GM23248 (cell line): ENCODE results near the gene DUXA.

Experiments used
- EZH2 ChIP-seq: fragments of 200-600 bp; sonication (generic); IDR thresholded peaks from 2 replicates; pipeline ENCODE4 v1.6.1; 2018; ENCODE audit warnings: antibody characterized with exemption, mild to moderate bottlenecking; ENCODE audit not compliant: insufficient read depth, poor library complexity, severe bottlenecking
- EZH2phosphoT487 ChIP-seq: fragments of 200-600 bp; sonication (generic); IDR thresholded peaks from 2 replicates; pipeline ENCODE4 v1.6.1; 2018; ENCODE audit warnings: antibody characterized with exemption, moderate library complexity, mild to moderate bottlenecking, low read depth; ENCODE audit not compliant: insufficient read depth

- TF ChIP-seq EZH2phosphoT487 (no peak), EZH2 (no peak)
Measured at GRCh38 chr19:57167385-57167784, at the start of gene DUXA.
